NCI-H82 treated with DMSO at 0.1 percent for 48 hours (cell line): ENCODE results near the gene COA1.
"Not testable (repeated sequence)": the region's sequence is repeated elsewhere in the genome, so short reads cannot be mapped to it uniquely, and the experiment has no call there.

Experiments
- DNase-seq: peaks from one replicate; lab custom pipeline; 2025; ENCODE audit not compliant: unreplicated experiment; lab: John Stamatoyannopoulos, UW

Gene COA1

GRCh38 chr7:43609097-43609496 is 120.2 kb downstream of the COA1 start:
- DNase-seq, result no peak

- no peak for DNase-seq
These were observed 125.1 kb downstream of the COA1 start for GRCh38 chr7:43604251-43604650.

GRCh38 chr7:43602256-43602655 is 127.1 kb downstream of the COA1 start:
- peak; percentile 20 for DNase-seq

- DNase-seq, result no peak
These were observed 129.3 kb downstream of the COA1 start for GRCh38 chr7:43600056-43600455.

GRCh38 chr7:43596426-43596825 is 132.9 kb downstream of the COA1 start:
- DNase-seq, result not testable (repeated sequence)

GRCh38 chr7:43594020-43594419 is 135.3 kb downstream of the COA1 start:
- no peak for DNase-seq

- no peak for DNase-seq
These were observed 136.3 kb downstream of the COA1 start for GRCh38 chr7:43593010-43593409.

- no peak for DNase-seq
These were observed 137.0 kb downstream of the COA1 start for GRCh38 chr7:43592326-43592725.

- no peak for DNase-seq
These were observed 137.7 kb downstream of the COA1 start for GRCh38 chr7:43591558-43592180.

- DNase-seq, result no peak
These were observed 138.3 kb downstream of the COA1 start for GRCh38 chr7:43590862-43591557.

- no peak for DNase-seq
These were observed 139.6 kb downstream of the COA1 start for GRCh38 chr7:43589728-43590127.
